ENCODE measurements around the gene GLO1.

The GLO1 gene

DNA sequence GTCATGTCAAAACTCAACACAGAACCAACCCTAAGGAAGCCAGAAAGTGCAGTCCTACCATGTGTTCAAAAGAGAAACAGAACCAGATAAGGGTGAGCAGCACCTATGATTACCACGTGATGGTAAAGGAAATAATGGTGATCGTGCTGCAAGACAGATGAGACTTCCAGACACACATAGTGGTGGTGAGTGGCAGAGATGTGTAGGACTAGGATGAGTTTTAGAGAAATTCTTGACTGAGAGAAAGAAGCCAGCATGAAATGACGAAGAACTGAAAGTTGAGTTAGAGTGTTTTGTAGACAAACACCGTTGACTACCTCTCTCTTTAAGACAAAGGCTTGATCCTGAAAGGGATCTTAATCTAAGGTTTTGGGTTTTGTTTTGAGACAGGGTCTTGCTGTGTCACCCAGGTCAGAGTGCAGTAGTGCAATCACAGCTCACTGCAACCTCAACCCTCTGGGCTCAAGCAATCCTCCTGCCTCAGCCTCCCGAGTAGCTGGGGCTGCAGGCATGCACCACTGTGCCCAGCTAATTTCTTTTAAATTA, 52.7 kb downstream of the GLO1 start:
- TF ChIP-seq SPI1 (IDR thresholded peaks at IDR 0.05; ENCODE audit: low read depth, low read length) (no peak), POU2F2 (IDR thresholded peaks at IDR 0.05; ENCODE audit: low read depth, low read length) (no peak), TAF1 (IDR thresholded peaks at IDR 0.05; ENCODE audit: low read depth, low read length) (no peak), POLR2AphosphoS5 (IDR thresholded peaks at IDR 0.05; ENCODE audit: low read depth, low read length) (no peak), POLR2A (IDR thresholded peaks at IDR 0.05; ENCODE audit: low read depth, low read length) (no peak), PAX5 (IDR thresholded peaks at IDR 0.05; ENCODE audit: insufficient read depth, low read length, severe bottlenecking) (no peak)
- no peak for DNase-seq (ENCODE audit: insufficient read length, low spot score)
- FAIRE-seq: no peak

DNA sequence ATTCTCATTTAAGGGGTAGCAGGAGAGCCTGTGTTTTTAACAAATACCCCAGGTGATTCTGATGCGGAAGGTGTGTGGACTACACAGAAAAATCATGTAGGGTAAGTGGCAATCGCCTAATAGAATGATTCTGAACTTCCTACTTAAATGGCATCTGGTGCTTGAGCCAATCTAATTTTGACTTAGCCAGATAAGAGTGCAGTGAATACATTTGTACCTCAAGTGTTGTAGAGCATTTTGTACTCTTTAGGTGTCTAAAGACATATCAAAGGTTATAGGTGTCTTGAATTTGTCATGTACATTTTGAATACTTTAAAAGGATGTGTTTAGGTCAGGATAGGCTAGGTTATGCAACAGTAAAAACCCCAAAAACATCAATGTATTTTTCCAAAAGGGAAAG, 53.2 kb downstream of the GLO1 start:
- DNase-seq (ENCODE audit: insufficient read length, low spot score): no peak
- no peak for FAIRE-seq
- TF ChIP-seq POU2F2 (IDR thresholded peaks at IDR 0.05; ENCODE audit: low read depth, low read length) (no peak), SPI1 (IDR thresholded peaks at IDR 0.05; ENCODE audit: low read depth, low read length) (no peak), TAF1 (IDR thresholded peaks at IDR 0.05; ENCODE audit: low read depth, low read length) (no peak), PAX5 (IDR thresholded peaks at IDR 0.05; ENCODE audit: insufficient read depth, low read length, severe bottlenecking) (no peak), POLR2AphosphoS5 (IDR thresholded peaks at IDR 0.05; ENCODE audit: low read depth, low read length) (no peak), POLR2A (IDR thresholded peaks at IDR 0.05; ENCODE audit: low read depth, low read length) (no peak)

DNA sequence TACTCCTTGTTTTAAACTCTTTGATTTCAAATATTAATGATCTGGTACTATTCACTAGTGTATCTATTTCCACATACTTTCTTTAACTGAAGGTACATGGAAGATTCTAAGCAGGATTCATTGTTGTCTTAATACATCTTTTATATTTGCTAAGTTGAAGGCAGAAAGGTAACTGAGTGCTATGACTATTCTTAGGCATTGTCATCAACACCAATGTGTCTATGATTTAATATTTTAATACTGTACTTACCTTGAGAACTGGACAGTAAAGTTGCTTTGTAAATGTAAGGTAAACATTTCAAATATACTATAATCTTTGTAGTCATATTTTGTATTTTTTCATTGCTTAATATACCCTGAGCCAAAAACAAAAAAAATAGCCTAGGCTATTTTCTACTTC, 54.3 kb downstream of the GLO1 start:
- TF ChIP-seq POLR2AphosphoS5 (IDR thresholded peaks at IDR 0.05; ENCODE audit: low read depth, low read length) (no peak), PAX5 (IDR thresholded peaks at IDR 0.05; ENCODE audit: insufficient read depth, low read length, severe bottlenecking) (no peak), SPI1 (IDR thresholded peaks at IDR 0.05; ENCODE audit: low read depth, low read length) (no peak), TAF1 (IDR thresholded peaks at IDR 0.05; ENCODE audit: low read depth, low read length) (no peak), POU2F2 (IDR thresholded peaks at IDR 0.05; ENCODE audit: low read depth, low read length) (no peak), POLR2A (IDR thresholded peaks at IDR 0.05; ENCODE audit: low read depth, low read length) (no peak)
- no peak for DNase-seq (ENCODE audit: insufficient read length, low spot score)
- no peak for FAIRE-seq

DNA sequence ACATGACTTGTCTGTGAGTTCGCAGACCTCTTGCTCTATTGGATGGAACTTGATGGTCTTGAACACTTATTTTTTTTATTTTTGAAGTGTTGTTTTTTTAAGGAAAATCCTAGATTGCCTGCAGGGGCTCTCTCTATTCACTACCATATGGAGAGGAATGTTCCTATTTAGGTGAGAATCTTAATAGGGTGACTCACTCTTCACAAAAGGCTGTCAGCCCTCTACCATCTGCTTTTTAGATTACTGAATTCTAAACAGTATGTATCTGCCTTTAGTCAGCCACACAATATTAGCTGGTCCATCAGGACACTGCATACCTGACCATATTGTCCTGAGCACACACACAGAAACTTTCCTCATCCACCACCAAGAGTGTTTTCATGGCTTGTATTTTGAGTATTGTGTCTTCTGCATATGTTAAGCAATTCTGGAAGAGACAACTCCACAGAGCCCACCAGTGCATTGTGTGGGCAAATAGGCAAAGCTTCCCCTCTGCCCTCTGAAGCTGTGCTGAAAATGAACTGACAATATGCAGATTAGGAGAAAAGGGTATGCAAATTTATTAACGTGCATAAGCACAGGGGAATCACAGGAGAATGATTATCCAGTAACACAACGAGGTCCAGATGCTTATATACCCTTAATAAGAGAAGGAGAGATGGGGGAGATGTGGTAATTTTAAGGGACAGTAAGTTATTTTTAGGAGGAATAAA, 56.6 kb downstream of the GLO1 start:
- no peak for TF ChIP-seq POU2F2 (IDR thresholded peaks at IDR 0.05; ENCODE audit: low read depth, low read length)
- DNase-seq (ENCODE audit: insufficient read length, low spot score) (no peak), FAIRE-seq (peak; percentile 50)

DNA sequence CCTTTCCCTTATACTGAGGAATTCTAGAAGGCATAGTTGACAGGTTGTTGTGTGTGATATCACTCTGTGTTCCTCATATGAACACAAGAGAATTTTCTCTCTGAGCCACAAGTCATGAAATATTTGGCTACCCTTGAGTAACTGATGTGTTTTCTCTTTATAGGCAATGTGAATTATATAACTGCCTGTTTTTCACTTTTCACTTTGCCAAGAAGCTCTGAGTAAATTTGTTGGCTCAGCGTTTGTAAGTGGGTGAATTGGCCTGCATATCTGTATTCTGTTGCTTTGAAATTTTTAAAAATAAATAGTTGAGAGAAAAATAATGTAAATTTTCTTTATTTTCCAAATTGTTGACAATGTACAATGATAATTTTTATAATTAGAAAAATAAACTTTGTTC, 58.0 kb downstream of the GLO1 start:
- no peak for DNase-seq (ENCODE audit: insufficient read length, low spot score)
- no peak for TF ChIP-seq POLR2AphosphoS5 (IDR thresholded peaks at IDR 0.05; ENCODE audit: low read depth, low read length)
- TF ChIP-seq SPI1 (IDR thresholded peaks at IDR 0.05; ENCODE audit: low read depth, low read length): no peak
- TF ChIP-seq TAF1 (IDR thresholded peaks at IDR 0.05; ENCODE audit: low read depth, low read length): no peak
- TF ChIP-seq POLR2A (IDR thresholded peaks at IDR 0.05; ENCODE audit: low read depth, low read length): no peak
- no peak for TF ChIP-seq PAX5 (IDR thresholded peaks at IDR 0.05; ENCODE audit: insufficient read depth, low read length, severe bottlenecking)
- TF ChIP-seq POU2F2 (IDR thresholded peaks at IDR 0.05; ENCODE audit: low read depth, low read length): no peak
- FAIRE-seq: no peak

DNA sequence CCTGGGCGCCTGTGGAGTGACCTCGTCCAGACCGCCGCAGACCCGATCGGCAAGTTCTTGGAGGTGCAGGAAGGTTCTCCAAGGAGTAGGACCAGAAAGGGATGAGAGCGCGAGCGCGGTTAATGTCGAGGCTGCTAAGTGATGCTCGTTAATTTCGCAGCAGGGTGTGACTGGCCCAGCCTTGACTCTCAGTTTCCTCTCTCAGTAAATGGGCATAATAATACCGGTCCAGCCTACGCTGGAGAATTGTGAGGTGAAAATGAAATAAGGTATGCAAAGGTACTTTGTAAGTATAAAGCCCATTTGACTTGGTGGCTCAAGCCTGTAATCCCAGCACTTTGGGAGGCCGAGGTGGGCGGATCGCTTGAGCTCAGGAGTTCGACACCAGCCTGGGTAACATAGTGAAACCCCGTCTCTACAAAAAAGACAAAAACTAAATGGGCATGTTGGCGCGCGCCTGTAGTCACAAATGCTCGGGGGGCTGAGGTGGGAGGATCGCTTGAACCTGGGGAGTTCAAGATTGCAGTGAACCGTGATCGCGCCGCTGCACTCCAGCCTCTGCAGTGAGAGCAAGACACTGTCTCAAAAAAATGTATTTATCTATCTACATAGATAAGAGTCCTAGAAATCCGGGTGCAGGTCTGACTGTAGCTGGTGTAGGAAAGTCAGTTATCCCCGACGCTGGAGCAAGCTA, 62.6 kb downstream of the GLO1 start:
- TF ChIP-seq POLR2AphosphoS5 (IDR thresholded peaks at IDR 0.05; ENCODE audit: low read depth, low read length): no peak
- no peak for TF ChIP-seq PAX5 (IDR thresholded peaks at IDR 0.05; ENCODE audit: insufficient read depth, low read length, severe bottlenecking)
- no peak for TF ChIP-seq POU2F2 (IDR thresholded peaks at IDR 0.05; ENCODE audit: low read depth, low read length)
- TF ChIP-seq SPI1 (IDR thresholded peaks at IDR 0.05; ENCODE audit: low read depth, low read length): no peak
- no peak for TF ChIP-seq POLR2A (IDR thresholded peaks at IDR 0.05; ENCODE audit: low read depth, low read length)
- no peak for TF ChIP-seq TAF1 (IDR thresholded peaks at IDR 0.05; ENCODE audit: low read depth, low read length)
- DNase-seq (ENCODE audit: insufficient read length, low spot score) (no peak), FAIRE-seq (no peak)

DNA sequence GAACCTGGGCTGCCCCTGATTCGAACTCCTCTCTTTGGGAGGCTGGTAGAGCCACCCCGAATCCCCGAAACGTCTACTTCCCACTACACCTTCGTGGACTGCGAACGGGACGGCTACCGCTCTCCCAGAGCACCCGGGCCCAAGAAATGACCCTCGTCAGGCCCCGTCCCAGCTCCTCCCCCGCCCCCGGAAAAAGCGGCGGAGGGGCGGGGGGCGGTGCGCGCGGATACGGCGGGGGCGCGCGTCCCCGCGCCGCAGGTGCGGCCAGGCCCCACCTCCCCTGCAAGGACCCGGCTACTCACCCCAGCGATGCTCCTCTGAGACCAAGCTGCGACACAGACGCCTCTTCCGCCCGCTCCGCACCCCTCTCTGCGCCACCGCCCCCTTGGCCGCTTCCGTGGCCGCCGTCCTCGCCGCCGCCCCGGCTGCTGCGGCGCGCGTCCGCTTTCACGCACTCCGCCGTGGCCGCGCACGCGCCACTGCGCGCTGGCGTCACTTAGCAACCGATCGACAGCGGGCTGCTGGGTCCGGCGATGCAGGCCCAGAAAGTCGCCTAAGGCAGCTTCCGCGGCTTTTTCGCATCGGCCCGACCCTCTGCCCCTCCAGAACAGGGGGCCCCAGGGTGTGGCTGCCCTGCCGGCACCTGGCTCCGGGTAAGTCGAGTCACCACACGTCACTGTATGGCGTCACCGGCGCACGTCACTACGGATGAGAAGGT, 63.3 kb downstream of the GLO1 start, which contains the start of gene BTBD9:
Gene BTBD9 (minus strand): TSS at position 432 of the 718 bp plus-strand sequence.
- DNase-seq (ENCODE audit: insufficient read length, low spot score) (peak; percentile 74), FAIRE-seq (peak; percentile 100)
- TF ChIP-seq POLR2AphosphoS5 (IDR thresholded peaks at IDR 0.05; ENCODE audit: low read depth, low read length) (peak; percentile 76), POU2F2 (IDR thresholded peaks at IDR 0.05; ENCODE audit: low read depth, low read length) (0 out of 2 replicates have a peak, but pooled peaks have one; percentile 8), PAX5 (IDR thresholded peaks at IDR 0.05; ENCODE audit: insufficient read depth, low read length, severe bottlenecking) (no peak), POLR2A (IDR thresholded peaks at IDR 0.05; ENCODE audit: low read depth, low read length) (peak; percentile 55; the same call in 1 of the 2 replicates), TAF1 (IDR thresholded peaks at IDR 0.05; ENCODE audit: low read depth, low read length) (0 out of 2 replicates have a peak, but pooled peaks have one; percentile 12), SPI1 (IDR thresholded peaks at IDR 0.05; ENCODE audit: low read depth, low read length) (no peak)

DNA sequence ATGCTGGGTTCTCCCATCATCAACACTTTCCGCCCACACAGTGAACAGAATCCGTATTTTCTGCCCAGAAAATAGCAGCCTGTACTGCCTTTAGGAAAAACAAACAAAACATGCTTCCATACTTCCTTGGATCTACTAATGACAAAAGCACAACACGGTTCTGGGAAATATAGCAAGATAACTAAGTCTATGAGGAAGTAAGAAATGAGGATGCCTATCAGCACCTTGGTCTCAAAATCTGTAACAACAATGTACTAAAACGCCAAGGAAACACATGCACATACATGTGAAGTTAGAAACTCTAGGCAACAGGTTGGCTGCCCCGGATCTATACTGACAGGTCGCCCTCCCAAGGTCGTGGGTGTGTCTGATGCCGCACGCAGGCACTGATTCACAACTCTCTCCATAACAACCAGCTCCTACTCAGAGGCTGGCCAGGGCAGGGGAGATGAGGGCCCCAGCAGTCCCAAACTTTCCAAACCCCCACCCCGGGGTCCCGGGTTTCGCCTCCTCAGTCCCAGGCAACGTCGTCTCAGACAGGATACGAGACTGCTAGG, 63.9 kb downstream of the GLO1 start:
- FAIRE-seq (no peak), DNase-seq (ENCODE audit: insufficient read length, low spot score) (peak; percentile 10)
- TF ChIP-seq SPI1 (IDR thresholded peaks at IDR 0.05; ENCODE audit: low read depth, low read length) (no peak), POU2F2 (IDR thresholded peaks at IDR 0.05; ENCODE audit: low read depth, low read length) (0 out of 2 replicates have a peak, but pooled peaks have one; percentile 16), PAX5 (IDR thresholded peaks at IDR 0.05; ENCODE audit: insufficient read depth, low read length, severe bottlenecking) (no peak)

DNA sequence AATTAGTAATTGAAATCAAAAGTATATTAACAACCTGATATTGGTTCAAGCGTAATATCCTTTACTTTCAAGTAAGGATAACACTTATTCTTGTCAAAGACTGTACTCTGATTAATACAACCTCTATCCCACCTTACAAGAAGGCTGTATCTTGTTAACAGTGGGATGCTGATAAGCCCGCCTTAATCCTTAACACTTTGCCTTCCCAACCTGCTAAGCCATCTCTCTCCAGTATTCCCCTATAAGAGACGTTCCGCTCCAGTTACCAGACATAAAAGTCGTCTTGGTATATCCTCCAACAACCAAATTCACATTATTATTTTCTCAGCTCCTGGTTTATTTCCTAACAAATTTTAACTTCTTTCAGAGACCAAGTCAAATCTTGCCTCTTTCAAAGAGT, 65.2 kb downstream of the GLO1 start:
- TF ChIP-seq TAF1 (IDR thresholded peaks at IDR 0.05; ENCODE audit: low read depth, low read length) (no peak), POLR2AphosphoS5 (IDR thresholded peaks at IDR 0.05; ENCODE audit: low read depth, low read length) (no peak), POLR2A (IDR thresholded peaks at IDR 0.05; ENCODE audit: low read depth, low read length) (no peak), PAX5 (IDR thresholded peaks at IDR 0.05; ENCODE audit: insufficient read depth, low read length, severe bottlenecking) (no peak), POU2F2 (IDR thresholded peaks at IDR 0.05; ENCODE audit: low read depth, low read length) (no peak), SPI1 (IDR thresholded peaks at IDR 0.05; ENCODE audit: low read depth, low read length) (no peak)
- no peak for DNase-seq (ENCODE audit: insufficient read length, low spot score)
- no peak for FAIRE-seq
